Activated CD4-positive, alpha-beta T cell treated with anti-CD3 and anti-CD28 coated beads, Interleukin-2, Interleukin-6, amounts not matched to agents 100 ng/mL and 50 ng/mL, durations not matched to agents 16 hours and 8 hours (primary cell): Measurements from ENCODE around the gene NPDC1.

ENCODE experiments used
- DNase-seq: peaks from one replicate; pipeline ENCODE4 v3.0.0-alpha.2; 2020

NPDC1 gene, protein sequence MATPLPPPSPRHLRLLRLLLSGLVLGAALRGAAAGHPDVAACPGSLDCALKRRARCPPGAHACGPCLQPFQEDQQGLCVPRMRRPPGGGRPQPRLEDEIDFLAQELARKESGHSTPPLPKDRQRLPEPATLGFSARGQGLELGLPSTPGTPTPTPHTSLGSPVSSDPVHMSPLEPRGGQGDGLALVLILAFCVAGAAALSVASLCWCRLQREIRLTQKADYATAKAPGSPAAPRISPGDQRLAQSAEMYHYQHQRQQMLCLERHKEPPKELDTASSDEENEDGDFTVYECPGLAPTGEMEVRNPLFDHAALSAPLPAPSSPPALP

DNA sequence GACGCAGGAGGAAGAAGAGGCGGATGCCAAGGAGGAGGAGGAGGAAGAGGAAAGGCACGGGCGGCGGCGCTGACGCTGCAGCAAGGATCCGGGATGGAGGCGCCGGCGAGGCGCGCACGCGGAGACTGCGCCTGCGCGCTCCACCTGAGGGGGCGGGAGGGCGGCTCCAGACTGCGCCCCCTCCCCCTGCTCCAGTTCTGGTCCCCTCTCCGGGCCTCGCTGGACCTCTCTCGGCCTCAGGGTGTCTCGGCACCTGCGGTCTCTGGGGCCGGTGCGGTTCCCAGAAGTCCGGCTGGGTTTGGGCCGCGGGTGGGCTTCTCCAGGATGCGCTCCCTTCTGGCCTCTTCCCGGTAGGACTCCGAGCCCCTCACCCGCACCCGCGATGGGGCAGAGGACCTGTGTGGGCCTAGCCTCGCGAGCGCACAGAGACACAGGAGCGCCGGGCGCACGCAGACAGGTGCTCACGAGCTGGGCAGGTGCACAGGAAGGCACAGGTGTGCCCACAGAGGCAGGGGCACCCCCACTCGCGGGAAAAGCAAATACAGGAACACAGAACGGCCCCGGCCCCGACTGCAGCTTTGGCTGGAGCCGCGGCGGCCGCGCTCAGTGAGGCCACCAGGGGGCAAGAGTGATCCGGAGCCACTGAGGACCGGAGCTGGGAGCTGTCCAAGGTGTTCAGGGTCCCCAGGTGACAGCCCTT, at the start of gene NPDC1:
Gene NPDC1 (minus strand): TSS at position 90 of the 700 bp plus-strand sequence. CDS start 188 bp downstream, outside the sequence.
- peak; percentile 92 for DNase-seq

DNA sequence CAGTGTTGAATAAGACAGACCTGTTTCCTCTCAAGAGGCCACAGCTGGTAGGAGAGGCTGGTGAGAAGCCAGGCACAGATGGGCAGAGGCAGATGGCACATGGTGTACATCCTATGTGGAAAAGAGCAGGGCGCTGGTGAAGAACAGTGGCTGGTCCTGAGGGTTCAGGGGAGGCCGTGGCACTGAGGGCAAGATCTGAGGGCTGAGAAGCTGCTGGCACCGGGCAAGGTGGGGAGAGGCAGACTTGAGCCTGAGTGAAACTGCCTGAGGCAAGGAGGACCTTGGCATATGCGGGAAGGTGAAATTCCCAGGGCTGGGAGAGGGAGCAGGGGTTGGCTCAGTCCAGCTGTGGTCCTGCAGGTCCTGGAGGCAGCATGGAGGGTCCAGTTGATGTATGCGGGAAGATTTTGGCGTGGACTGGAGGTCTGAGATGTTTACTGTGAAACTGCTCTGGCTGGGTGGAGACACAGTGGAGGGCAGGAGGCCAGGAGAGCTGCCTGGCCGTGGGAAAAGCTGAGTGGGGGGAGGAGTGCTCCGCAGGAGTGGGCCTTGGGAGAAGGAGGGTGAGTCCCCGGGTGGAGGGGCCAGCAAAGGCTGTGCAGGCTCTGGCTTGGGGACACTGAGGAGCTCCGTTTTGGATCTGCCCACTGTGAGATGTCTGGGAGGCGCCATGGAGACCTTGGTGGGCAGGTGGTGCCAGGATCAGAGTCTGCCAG, 43.4 kb upstream of the NPDC1 start:
- no peak for DNase-seq

DNA sequence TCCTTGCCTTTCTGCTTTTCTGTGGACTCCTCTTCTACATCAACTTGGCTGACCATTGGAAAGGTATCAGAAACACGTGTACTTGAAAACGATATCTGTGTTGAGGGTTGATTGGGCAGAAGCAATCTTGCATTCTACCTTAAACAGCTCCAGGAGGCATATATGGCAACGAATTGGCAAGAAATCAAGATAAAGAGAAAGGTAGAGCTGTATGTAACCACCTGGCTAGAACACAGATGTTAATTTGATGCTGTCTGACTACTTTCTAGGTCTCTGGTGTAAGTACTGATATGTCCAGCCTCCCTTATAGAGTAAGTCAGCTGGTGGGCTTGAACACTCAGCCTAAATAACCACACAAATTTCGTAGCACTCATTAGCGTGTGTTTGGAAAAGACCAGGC, 42.1 kb upstream of the NPDC1 start:
- DNase-seq = no peak

DNA sequence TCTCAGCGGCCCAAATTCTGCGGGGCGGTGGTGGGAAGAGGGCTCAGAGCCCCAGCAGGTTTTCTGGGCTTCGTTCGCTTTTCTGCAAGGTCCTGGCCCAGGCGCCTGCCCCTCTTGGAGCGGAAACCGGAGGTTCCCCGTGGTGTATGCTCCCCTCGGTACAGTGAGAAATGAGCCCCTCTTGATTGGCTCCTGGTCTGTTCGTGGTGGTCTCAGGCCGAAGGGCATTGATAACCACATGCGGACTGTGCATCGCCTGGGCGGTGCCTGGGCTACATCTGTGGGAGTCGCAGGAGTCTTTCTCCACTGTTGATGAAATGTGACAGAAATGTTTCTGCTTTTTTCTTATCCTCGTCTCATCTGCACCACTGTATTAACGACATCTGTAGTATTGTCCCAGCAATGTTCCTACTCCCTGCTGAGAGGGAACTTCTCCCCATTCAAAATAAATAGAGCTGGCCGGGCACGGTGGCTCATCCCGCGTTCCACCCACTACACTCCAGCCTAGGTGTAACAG, 41.5 kb upstream of the NPDC1 start:
- peak; percentile 36 for DNase-seq

DNA sequence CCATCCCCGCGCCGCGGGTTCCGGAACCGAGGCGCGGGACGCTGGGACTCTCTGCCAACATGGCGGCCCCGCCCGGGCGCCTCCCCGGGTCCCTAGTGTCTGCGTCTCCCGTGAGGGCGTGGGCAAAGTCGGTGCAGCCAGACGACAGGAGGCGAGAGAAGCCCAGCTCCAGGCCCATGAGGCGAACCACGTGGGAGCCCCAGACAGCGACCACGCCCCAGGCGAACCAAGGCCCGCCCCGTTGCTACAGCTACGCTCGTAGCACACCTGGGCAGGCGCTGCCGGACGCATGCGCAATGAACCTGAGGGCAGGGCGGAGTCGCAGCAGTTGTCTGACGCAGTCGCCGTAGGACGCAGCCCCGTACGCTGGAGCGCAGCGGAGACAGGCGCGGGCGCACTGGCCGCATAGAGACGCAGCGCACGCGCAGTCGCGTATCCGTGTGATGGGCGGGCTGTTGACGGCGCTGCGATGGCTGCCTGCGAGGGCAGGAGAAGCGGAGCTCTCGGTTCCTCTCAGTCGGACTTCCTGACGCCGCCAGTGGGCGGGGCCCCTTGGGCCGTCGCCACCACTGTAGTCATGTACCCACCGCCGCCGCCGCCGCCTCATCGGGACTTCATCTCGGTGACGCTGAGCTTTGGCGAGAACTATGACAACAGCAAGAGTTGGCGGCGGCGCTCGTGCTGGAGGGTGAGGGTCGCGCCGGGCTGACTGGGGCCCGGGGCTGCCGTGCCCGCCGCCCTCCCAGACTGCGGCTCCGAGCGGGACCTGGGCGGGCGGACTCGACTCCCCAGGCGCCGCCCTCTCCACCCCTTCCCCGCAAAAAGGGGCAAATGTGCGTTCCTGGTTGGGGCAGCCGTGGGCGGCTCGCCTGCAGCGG, 40.8 kb upstream of the NPDC1 start, which contains the start of gene MAN1B1:
Gene MAN1B1 (plus strand): TSS at position 455 of the 878 bp plus-strand sequence. CDS start 15 bp downstream, at position 470.
- peak; percentile 100 for DNase-seq

DNA sequence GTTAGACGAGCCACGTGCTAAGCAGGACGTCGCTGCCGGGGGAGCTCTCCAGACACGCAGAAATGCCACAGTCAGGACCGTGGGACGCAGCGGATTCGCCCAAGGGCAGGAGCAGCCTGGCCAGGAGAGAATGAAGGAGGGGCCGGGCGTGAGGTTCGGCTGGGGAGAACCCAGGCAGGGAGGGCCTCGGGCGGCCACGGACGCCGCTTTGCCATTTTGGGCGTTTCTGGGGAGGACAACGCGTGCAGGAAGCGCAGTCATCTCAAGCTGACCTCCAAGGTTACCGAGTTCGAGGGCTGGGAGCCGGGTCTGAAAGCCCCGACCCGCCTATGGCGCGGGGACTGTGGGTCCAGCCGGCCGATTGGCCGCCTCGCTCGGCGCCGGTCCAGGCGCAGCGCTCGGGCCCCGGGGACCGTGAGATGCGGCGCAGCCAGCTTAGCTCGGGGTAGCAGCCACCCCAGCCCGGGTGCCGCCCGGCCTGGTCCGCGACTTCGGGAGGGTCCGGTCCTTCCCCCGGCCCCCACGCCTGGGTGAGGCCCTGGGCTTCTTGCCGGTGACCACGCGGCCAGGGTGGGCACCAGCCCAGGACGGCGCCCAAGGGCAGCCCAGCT, 40.0 kb upstream of the NPDC1 start:
- DNase-seq = peak; percentile 53

DNA sequence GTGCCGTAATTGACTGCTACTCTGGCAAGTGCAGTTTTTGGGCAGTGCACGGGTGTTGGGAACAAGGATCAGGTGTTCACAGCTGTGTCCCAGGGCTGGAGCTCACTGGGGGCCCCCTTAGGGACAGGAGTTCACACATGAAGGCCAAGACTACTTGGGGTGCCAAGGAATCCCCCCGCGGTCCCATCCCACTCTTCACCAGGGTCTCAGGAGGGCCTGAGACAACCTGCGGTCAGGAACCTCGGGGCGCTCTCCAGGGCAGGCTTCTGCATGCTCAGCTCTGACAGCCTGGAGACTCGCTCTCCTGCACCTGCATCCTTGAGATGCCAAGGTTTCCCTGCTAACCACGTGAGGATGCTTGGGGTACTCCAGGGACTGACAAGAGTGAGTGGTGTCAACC, 38.5 kb upstream of the NPDC1 start:
- DNase-seq = no peak

DNA sequence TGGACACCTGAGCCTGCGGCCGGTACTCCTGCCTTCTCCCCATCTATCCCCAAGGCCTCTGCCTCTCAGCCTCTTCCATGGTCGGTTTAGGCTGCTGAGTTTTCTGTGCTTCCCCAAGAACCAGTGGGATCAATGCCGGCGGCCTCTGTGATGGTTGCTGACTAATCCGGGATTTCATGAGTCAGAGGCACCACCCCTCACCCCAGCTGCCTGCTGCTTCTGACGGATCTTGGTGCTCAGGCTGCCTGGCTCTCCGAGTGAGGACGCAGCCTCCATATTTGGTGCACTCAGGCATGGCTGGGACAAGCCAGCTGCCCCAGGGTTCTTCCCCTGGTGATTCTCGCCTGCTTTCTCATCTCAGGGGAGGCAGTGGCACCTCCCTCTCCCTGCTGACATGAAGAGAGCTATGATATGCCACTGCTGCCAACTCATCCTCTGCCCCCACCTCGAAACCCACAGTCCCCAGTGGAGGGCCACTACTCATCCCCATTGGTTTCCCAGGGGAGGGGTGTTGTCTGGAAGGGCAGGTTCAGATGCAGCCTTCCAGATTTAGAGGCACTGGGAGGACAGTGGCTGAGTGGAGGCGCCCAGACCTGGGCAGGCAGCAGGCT, 37.5 kb upstream of the NPDC1 start:
- peak; percentile 32 for DNase-seq

DNA sequence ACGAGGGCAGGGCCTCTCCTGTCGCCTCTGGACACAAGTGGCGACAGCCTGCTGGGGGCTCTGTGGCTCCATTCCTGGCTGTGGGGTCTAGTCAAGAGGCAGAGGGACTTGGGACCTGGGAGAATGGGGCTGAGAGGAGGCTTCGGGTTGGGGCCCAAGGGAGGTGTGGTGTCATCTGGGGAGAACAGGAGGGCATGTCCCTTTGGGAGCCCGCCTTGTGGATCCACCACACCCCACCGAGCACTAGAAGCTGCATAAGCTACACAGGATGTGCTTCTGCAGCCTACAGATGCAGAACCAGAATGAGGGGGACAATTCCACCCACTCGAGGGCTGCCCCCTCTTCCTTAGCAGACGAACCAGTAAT, 36.9 kb upstream of the NPDC1 start:
- no peak for DNase-seq

DNA sequence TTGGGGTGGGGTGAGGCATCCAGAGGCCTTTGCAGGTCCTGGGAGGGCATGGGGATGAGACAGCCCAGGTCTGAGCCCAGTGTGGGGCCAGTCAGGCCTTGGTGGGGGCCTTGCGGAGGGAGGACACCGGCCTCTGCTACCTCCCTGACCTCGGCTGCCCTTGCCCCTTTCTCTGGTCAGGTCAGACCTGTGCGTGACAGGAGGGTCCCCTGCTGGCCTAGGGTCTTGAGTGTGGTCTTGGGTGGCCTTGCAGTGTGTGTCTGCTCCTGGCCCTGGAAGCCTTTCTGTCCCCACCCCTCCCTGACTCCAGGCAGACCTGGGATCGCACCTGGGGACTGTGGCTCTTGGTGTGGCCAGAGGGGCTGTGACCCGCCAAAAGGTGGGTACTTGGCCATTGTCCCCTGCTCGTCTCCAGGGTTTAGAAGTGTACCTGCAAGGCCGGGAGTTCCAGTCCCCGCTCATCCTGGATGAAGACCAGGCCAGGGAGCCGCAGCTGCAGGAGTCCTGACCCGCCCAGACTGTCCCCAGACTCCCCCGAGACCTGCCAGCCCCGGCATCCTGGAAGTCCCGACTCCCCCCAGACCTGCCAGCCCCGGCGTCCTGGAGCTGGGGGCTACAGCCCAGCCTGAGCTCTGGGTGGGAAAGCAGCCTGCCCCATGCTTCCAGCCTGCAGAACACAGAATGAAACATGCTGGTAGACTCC, 36.4 kb upstream of the NPDC1 start:
- no peak for DNase-seq

DNA sequence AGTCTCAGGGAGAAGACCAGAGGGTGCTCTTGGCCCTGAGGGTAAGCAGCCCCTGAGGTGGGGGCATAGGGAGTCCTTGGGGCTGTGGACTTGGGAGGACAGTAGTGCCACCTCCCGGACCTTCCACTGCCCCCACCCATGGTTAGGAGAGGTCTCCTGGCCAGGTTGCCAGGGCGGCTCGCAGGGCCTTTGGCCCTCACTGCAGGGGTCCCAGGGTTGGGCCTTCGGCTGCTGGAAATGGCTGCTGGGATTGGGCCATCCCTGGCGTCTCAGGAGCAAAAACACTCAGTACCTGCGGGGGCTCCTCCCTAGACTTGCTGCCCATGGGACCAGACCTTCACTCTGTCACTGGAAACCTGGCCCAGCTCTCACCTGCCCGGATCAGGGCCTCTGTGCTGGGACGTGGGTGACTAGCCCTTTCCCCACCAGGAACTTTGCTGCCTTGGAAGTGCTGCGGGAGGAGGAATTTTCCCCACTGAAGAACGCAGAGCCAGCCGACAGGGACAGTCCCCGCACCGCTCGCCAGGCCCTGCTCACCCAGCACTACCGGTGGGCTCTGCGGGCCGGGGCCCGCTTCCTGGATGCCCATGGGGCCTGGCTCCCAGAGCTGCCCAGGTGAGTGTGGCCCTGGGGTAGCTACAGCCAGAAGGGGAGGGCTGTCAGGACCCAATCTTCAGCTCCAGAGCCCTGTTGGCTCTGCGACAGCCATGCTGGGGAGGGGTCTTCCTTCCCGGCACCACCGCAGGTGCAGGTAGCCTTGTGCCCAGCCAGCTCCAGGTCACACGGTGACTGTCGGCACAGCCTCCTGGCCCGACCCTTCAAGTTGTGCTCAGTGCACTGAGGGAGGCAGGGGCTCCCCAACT, 34.5 kb upstream of the NPDC1 start:
- DNase-seq = no peak

DNA sequence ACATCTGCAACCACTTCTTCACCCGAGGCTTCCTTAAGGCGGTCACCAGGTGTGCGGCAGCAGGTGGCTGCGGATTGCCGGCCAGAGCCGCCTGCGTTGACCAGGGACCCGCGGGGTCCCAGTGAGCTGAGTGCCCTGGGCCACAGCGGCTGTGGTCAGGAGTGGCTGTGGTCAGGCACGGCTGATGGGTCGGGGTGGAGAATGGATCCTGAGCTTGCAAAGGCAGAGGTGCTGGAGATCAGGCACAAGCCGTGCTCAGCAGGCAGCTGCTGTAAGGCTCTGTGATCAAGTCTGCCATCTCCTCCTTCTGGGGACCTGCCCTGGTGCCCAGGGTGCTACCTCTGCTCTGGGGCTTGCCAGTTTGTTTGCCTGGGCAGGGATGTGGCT, 33.4 kb upstream of the NPDC1 start:
- DNase-seq = no peak

DNA sequence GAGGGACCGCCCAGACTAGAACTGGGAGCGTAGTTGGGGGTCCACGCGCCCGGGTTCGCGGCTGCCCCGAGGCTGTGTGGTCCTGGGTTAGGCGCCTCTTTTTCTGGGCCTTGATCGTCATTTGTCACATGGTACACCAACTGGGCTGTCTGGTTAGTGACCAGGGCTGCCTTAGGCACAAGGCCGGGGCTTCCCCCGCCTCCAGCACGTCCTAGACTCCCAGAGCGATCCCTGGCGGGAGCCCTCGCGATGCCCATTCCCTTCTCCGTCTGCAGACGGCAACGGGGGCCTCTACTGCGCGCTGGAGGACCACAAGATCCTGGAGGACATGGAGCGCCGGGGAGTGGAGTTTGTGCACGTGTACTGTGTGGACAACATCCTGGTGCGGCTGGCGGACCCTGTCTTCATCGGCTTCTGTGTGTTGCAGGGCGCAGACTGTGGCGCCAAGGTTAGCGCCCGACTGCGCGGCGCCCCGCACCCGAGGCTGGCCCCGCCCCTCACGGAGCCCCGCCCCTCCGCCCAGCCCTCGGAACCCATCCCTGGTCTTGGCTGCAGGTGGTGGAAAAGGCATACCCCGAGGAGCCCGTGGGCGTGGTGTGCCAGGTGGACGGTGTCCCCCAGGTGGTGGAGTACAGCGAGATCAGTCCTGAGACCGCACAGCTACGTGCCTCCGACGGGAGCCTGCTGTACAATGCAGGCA, 32.9 kb upstream of the NPDC1 start:
- no peak for DNase-seq

DNA sequence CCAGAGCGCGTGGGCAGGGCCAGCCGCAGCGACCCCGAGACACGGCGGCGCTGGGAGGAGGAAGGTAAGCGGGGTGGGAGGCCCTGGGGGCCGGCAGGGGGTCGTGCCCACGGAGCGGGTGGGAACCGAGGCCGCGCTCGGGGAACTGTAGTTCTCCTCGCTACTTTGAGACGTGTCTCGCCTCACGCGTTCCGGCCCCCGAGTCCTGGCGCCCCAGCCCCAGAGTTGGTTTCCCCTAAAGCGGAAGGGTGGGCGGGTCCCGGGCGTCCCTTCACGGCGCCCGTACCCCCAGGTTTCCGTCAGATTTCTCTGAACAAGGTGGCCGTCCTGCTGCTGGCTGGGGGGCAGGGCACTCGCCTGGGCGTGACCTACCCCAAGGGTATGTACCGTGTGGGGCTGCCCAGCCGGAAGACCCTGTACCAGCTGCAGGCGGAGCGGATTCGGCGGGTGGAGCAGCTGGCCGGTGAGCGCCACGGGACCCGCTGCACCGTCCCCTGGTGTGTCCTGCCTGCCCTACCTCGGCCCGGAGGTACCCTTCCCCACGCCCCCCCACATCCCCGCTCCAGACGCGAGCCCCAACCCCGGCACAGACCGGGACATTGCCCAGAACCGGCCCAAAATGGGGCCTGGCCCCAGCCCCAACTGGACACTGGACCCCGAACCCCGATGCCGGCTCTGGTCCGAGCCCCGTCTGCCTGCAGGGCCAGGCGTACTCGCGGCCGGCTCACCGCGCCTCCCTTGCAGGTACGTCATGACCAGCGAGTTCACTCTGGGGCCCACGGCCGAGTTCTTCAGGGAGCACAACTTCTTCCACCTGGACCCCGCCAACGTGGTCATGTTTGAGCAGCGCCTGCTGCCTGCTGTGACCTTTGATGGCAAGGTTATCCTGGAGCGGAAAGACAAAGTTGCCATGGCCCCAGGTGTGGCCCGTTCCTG, 32.0 kb upstream of the NPDC1 start:
- peak; percentile 56 for DNase-seq

DNA sequence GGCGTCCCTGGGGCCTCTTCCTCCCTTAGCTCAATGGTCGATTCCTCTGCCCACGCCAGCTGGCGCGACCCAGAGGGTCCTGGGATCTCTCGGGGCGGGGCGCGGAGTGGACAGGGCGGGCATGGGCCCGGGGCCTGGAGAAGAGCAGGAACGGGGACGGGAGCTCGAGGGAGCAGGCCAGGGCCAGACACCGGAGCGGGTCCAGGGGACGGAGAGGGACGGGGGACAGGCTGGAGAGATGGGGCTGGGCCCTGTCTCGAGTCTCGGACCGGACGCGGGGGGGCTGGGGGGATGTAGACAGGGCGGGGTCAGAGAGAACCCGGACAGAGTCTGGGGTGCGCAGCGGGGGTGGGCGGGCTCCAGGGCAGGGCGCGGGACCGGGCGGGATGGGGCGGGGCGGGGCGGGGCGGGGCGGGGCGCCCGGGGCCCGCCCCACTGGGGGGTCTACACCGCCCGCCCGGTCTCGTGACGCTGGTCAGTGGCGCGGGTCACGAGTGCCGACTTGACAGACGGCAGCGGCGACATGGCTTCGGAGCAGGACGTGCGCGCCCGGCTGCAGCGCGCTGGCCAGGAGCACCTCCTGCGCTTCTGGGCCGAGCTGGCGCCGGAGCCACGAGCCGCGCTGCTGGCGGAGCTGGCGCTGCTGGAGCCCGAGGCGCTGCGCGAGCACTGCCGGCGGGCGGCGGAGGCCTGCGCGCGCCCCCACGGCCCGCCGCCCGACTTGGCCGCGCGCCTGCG, 31.2 kb upstream of the NPDC1 start, which contains the start of gene UAP1L1:
Gene UAP1L1 (plus strand): TSS at position 508 of the 738 bp plus-strand sequence. CDS start 16 bp downstream, at position 524.
- DNase-seq = peak; percentile 68

DNA sequence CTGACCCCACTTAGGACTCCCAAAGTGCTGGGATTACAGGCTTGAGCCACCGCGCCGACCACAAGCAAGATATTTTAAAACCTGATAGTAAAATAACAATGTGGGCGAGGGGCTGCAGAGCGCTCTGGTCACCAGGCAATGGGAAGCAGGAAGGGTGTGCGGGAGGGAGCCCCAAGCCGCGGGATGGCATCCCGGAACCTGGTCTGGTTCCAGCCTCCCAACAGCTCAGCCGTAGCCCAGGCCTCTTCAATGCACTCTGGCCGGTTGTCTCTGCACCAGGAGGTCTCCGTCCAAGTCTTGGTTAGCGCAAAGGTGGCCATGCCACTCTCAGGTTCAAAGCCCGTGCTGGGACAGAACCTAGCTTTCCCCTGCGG, 30.6 kb upstream of the NPDC1 start:
- no peak for DNase-seq

DNA sequence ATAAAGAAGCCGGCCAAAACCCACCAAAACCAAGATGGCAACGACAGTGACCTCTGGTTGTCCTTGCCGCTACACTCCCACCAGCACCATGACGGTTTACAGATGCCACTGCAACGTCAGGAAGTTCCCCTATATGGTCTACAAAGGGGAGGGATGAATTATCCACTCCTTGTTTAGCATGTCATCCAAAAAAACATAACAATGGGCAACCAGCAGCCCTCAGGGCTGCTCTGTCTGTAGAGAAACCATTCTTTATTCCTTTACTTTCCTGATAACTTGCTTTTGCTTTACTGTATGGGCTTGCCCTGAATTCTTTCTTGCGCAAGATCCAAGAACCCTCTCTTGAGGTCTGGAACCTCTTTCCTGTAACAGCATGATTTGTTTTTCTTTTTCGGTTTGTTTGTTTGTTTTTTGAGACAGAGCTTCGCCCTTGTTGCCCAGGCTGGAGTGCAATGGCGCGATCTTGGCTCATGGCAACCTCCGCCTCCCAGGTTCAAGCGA, 29.3 kb upstream of the NPDC1 start:
- no peak for DNase-seq
